GM18868 (cell line): Measurements from ENCODE around the gene SKI.

Experiments used
- ATAC-seq: cut with Tn5 transposase; IDR thresholded peaks from one replicate; pipeline ENCODE4 v1.9.1; 2021; ENCODE audit warnings: mild to moderate bottlenecking, moderate library complexity; ENCODE audit not compliant: unreplicated experiment

The SKI gene

DNA sequence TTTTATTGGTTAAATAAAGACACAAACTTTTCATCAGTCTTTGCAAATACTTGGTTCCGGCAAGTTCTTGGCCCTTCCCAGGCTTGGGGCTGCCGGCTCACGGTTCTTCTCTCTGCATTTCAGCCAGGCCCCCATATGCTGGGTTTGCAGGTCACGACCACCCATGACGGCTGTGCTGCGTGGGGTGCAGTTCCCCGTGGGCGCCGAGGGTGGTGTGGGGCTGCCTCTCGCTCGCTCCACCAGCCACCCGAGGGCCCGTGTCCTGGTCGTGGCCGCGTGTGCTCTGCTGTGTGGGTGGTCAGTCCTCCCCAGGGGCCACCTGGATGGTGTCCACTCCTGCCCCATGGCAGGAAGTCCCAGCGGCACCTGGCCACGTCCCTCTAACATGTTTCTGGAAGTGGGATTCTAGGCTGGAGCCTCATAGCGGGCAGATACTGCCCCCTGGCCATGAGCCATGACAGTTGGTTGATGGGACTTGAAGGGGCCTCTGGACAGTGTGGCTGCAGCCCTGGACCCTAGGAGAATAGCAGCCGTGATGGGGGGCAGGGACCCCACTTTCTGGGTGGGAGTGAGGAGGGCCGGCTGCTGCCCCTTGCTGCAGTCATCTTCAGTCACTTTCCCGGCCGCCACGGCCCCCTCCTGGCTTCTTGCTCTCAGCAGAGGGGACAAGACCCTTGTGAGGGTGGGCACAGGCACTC, 46.3 kb downstream of the SKI start:
- no peak for ATAC-seq

DNA sequence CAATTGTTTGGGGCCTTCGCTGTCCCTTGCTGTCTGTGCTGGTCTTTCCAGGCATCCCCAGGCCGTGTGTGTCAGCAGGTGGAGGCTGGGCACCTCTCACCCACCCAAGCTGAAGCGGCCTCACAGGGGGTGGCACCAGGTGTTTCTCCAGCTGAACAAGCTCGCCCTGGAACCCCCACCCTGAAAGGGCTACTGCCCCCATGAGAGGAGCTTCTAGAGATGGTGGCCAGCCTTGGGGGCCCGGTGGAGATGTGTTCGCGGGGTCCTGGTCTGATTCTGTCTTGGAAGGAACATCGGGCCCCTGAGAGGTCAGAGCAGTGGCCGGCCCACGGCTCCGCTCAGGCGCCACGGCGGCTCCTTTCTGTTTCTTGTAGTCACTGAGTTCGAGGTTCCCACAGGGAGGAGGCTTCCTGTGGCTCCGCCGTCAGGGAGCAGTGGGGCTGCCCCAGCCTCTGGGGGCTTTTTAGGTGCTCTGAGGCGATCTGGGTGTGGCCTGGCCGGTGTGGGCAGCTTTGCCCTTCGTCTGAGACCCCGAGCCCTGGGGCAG, 46.9 kb downstream of the SKI start:
- ATAC-seq, result no peak

DNA sequence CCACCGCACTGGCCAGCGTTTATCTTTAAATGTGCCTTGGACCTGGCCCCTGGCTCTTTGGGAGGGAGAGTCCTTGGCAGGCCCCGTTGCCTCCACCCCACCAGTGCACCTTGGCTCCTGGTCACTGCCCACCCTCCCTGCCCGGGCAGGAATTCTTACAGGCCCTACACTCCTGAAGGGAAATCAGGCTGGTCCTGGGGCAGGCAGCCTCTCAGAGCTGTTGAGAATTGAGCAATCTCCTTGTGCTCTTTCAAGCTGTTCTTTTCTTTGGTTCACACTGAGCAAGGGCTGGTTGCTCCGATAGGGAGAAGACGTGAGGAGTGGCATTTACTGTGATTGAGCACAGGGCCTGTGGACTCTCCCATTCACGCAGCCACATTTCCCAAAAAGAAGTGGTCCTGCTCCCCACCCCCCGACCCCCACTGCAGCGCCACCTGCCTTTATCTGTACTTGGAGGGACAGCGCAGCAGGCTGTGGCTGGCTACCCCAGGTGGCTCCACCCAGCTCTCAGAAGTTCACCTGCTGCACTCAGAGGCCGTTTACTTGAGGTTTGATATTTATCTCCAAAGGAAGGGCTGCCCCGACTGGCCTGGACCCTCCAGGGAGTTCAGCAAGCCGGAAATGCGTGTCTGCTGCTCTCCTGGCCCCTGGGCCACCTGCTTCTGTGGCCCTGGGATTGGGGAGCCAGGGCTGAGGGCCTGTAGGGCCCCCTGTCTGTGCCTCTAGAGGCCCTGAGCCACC, 47.8 kb downstream of the SKI start:
- ATAC-seq, result no peak

DNA sequence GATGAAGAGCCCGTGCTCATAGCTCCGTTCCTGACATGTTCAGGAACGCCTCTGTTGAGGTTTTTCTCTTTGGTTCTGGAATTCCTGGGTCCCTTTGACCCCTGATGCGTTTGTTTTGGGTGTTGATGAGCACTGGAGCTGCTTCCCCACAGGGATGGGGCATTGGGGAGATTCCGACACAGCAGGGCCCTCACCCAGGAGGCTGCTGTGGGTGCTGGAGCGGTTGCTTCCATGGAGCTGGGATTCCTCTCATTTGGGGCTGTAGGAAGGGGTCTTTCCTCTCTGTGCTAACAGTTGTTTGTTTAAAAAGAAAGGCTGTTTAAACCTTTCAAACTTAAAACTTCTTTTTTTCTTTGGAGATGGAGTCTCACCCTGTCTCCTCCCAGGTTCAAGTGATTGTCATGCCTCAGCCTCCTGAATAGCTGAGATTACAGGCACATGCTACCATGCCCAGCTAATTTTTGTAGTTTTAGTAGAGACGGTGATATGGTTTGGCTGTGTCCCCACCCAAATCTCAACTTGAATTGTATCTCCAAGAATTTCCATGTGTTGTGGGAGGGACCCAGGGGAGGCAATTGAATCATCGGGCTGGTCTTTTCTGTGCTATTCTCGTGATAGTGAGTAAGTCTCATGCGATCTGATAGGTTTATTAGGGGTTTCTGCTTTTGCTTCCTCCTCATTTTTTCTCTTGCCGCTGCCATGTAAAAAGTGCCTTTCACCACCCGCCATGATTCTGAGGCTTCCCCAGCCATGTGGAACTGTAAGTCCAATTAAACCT, 48.9 kb downstream of the SKI start:
- no peak for ATAC-seq

DNA sequence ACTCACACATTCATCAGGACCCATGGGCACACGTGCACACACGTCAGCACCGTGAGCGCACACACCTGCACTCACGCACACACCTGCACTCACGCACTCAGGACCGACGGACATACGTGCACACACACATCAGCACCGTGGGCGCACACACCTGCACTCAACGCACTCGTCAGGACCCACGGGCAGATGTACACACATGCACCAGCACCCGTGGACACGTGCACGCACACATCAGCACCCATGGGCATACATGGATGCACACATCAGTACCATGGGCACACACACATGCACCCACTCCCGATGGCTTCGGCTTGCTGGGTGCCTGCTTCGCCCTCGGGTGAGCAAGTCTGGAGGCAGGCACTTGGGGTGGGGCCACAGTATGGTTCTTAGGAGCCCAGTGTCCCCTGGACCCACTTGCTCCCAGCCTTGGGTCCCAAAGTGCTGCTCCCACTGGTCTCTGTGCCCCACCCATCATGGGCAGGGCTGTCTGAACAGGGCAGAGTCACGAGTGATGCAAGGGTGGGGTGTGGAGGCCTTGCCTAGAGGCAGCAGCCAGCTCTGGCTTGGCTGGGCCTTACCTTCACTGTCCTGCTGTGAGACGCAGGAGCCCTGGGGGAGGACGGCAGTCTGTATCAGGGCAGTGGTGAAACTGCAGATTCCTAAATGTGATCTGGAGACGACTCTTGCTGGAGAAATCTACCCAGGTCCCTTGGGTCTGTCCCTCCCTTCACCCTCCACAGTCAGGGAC, 49.8 kb downstream of the SKI start:
- ATAC-seq, result no peak

DNA sequence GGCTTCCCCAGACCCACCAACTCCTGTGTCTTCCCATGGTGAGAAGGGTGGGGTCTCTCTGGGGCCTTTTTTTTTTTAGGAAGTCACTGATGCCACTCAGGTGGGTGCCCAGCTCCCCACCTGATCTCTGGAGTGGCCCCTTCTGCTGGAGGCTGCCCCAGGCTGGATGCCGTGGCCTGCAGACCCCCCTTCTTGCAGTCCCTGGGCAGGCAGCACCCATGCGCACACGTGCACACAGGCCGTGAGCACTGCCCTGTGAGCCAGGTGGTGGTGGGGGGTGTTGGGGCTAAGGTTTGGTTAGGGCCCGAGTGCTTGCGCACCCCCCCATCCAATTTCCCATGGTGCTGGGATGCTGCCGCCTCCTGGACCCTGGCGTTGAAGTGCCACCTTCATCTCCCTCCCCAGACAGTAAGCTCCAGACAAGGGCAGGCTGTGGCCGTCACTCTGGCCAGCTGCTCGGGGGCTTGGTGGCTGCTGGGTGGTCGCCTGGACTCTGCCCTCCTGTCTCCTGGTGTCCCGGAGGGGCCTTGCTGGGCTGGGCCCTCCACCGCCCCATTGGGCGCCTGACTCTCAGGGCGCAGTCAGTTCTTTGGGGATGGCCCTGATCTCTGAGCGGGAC, 50.6 kb downstream of the SKI start:
- no peak for ATAC-seq

DNA sequence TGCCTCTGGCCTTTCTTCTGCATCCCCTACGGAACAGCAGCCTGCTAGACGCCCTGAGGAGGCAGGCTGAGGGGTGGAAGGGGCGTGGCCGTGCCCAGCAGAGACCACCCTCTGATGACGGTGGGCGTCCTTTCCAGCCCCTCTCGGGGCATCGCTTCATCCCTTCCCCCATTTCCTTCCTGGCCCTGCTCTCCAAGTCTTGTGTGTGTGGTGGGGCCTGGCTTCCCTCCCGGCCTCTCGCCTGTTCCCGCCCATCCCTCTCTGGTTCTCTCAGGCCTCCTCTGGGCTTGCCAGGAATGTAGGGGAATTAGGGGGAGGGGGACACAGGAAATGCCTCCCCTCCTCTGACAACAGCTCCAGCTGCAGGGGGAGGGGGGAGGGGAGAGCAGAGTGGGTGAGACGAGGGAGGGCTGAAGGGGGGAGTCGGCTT, 51.1 kb downstream of the SKI start:
- ATAC-seq, result no peak

DNA sequence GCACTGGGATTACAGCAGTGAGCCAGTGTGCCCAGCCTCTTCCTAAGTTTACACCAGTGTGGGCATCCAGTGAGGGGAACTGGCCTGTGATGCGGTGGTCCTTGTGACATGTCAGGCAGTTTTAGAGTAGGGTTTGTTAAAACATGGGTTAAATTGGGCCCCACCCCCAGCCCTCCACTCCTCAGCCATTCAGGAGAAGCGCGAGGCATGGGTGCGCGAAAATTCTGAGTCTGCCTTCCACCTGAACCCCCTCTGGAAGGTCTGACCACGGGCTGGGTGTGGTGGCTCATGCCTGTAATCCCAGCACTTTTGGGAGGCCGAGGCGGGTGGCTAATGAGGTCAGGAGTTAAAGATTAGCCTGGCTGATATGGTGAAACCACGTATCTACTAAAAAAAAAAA, 51.7 kb downstream of the SKI start:
- no peak for ATAC-seq

DNA sequence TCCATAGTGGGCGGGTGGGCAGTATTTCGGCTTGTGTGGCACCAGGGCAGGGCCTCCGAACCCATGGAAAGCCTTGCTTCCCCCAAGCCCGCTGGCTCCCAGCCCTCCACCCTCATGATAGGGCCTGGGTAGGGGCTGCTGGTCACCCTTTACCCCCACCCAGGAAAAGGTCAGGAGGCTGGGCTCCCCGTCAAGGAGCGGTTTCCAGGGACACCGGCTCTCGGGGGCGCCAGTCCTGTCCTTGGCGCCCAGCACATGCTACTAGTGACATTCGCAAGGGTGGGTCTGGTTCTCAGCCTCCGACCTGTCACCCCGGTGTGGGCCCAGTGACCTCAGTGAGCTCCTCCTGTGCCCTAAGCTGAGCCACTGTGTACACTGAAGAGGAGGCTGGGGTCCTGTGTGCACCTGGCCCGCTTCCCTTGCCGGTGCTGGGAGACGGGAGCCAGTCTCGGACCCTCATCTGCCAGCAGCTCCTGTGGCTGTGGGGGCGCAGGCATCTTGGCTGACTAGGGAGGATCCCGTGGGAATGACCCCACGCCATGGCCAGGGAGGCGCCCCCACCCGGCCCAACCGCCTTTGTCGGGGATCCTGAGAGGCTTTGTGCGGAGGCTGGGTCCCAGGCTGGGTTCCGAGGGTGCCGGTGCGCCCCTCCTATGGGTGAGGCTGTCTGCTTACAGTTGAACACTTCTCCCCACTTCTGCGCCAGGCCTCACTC, 54.6 kb downstream of the SKI start:
- ATAC-seq, result no peak

DNA sequence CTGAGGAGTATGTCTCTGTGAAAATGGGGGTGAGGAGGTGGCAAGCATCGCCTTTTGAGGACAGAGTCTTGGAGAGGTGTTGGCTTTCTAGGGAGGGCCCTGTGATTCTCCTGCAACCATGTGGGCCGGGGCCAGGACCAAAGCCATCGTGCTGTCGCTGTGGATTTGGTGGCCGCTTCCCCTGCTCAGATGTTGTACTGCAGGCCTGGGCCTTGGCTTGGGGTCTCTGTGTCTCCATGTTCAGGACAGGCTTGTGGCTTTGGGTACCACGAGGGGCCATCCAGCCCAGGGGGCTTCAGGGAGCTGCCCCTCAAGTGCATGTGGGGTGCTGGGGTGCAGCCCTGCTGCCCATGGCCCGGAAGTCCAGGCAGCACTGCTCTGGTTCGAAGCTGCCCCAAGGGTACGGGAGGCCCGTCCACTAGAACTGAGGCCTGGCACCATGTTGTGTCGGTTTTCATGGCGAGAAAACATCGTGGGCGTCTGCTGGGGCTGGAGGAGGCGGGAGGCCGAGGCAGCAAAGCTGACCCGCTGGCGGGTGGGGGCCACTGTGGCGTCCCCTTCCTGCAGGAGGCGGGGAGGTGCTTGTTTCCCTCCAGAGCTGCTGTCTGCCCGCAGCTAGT, 55.4 kb downstream of the SKI start:
- ATAC-seq, result no peak

DNA sequence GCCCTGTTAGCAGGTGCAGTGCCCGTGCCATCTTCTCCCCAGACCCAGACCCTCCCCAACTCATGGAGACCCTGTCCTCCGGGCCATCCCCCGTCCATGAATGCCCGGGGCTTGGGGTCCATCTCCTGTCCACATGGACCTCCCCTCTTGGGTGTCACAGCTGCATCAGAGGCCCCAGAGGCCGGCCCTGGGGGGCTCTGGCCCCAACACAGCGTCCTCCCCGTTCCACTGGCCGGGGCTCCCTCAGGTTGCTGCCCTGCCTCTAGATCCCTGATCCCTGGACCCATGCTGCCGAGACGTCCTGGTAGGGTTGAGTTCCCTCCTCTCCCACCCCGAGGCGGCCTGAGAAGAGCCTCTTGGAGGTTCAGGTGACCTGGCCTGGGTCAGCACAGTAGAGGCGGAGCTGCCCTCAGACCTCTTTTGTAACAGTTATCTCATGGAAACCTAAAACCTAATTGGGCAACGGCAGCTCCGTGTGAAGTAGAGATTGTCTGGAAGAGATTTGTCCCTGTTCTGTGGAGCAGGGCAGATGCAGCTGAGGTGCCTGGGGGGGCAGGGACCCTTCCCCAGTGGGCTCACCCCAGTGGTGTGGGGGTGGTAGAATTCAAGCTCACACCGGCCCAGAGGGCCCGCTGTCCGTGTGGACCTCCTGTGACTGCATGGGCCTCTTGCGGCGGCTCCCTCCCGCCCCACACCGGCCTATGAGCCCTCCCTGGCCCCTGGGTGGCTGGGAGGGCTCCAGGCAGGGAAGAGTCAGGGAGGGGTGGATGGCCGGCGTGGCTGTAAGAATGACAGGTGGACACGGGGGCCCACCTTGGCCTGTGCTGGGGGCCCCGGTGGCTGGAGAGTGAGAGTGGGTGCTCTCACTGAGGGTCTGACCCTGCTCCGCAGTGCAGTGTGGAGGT, 56.1 kb downstream of the SKI start:
- no peak for ATAC-seq

DNA sequence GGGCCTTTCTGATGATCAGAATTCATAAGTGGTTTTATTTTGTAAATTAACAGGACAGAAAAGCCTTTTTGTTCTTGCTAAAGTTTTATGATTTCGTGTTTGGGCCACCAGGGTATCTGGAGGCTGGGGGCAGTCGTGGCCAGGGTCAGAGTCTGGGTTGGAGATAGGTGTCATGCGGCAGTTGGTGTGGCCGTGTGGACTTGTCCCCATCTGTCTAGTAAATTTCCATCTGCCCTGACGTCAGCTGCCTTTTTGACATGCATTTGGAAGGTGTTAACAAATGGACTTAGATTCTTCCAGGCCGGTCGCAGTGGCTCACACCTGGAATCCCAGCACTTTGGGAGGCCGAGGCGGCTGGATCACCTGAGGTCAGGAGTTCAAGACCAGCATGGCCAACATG, 56.8 kb downstream of the SKI start:
- no peak for ATAC-seq

DNA sequence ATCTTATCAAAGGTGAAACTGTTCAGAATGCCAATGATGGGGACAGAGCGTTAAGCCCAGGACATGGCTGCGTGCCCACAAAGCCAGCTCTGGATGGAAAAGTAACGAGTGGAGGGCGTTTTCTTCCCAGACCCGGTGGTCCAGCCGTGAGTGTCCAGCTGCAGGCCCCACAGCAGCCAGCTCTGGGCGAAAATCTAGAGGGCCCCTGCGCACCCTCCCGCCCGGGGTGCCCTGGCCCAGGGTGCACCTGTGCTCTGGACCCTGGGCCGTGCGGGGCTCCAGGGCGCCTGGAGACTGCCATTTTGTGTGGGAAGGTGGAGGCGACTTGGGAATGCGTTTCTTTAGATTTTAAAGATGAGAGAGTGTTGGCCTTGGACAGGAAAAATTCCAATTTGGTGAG, 58.8 kb downstream of the SKI start:
- no peak for ATAC-seq

DNA sequence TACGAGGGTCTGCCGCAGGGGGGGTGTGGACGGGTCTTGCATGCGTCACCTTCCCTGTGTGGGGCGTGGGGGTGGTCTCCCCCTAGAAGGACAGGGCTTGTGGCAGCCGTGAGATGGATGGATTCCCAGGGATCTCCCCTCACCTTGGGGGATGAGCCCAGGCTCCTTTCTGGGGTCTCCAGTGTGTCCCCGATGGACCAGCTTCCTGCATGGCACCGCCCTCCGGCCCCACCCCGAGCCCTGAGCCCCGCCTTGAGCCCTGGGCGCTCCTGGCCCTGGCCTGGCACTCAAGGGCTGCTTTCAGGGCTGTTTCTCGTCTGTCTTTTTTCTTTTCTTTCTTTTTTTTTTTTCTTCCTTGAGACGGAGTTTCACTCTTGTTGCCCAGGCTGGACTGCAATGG, 59.5 kb downstream of the SKI start:
- no peak for ATAC-seq

DNA sequence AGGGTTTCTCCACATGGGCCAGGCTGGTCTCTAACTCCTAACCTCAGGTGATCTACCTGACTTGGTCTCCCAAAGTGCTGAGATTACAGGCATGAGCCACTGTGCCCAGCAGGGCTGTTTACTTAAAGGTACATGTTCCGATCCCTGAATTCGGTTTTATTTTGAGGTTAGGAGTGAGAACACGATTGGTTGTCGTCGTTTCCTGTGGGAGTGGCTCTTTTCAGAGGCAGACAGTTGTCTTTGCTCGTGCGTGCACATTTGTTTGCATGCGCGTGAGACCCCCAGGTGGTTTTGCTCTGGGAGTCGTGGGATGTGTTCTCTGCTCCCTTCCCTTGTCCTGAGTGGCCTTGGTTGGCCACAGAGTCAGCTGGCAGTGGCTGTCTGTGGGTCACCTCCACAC, 60.2 kb downstream of the SKI start:
- ATAC-seq, result no peak

DNA sequence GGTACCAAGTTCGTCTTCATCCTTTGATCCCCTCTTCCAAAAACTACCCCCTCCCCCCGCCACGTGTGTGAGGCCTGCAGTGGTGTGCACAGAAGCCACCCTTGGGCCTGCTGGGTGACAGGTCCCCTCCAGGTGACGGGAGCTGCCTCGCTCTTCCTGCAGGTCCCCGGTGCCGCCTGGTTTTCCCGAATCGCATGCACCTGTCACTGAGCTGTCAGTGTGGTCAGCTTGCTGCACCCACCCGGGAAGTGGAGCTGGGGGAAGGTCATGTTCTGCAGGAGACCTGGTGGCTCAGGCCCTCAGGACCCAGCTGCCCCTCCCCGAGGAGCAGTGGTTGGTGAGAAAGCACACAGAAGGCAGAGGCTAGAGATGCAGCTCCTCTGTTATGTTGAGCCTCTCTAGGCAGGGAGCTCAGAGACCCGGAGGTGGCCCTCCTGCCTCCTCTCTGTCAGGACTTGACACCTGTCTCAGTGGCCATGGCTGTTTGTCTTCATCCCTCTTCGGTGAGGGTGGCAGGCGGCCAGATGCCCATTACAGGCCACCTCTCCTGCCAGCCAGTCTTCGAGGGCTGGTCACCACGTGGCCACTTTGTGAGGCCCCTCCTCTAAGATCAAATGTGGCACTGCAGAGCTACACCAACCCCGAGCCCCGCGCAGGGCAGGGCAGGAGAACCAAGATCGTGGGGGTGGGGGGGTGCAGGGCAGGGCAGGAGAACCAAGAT, 60.9 kb downstream of the SKI start:
- ATAC-seq, result no peak

DNA sequence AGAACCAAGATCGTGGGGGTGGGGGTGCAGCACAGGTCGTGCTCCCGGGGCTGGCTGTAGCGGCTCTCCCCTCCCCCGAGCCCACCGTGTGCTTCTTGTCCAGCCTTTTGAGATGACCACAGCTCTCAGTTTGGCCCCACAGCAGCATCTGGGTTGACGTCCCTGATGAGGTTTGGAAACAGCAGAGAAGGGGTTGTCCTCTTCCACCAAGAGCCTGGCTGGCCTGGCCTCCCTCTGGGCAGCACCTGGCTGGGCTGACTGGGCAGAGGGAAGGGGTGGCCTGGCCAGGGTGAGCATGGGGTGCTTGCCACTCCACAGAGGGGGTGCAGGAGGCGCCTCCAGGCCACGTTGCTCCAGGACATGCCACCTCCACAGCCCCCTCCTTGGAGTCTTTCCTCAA, 61.5 kb downstream of the SKI start:
- no peak for ATAC-seq

DNA sequence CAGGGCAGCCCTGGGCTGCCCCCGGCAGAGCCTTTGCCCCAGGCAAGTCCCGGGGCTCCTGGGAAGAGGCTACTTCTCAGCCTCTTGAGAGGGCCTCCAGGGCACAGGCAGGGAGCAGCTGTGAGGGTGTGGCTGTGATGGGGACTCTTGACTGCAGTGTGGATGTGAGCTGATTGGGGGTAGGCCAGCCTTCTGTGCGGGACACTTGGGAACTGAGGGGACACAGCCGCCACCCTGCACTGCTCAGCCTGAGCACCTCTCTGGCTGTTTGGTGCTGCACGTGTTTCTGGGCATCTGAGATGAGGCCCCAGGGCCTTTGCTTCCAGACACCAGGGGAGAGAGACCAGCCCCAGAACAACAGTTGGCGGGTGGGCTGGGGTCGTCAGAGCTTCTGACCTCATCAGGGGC, 62.1 kb downstream of the SKI start:
- peak; percentile 19 for ATAC-seq
